GM18517 (cell line): ENCODE results near the gene ADSS1.
A peak's percentile ranks its signal among the peaks of the same experiment; 100 is the strongest.
"Not testable (repeated sequence)": the region's sequence is repeated elsewhere in the genome, so short reads cannot be mapped to it uniquely, and the experiment has no call there.

Experiments used
- ATAC-seq: cut with Tn5 transposase; IDR thresholded peaks from one replicate; pipeline ENCODE4 v1.9.1; 2021; ENCODE audit warnings: mild to moderate bottlenecking, moderate library complexity; ENCODE audit not compliant: unreplicated experiment

Gene ADSS1

GRCh38 chr14:104714066-104714465 is 10.0 kb upstream of the ADSS1 start:
- ATAC-seq: no peak

- ATAC-seq: no peak
Measured at GRCh38 chr14:104714681-104715080, 9.3 kb upstream of the ADSS1 start.

GRCh38 chr14:104715416-104715815 is 8.6 kb upstream of the ADSS1 start:
- ATAC-seq: no peak

- no peak for ATAC-seq
Measured at GRCh38 chr14:104715871-104716270, 8.2 kb upstream of the ADSS1 start.

- ATAC-seq: no peak
Measured at GRCh38 chr14:104717137-104717536, 6.9 kb upstream of the ADSS1 start.

GRCh38 chr14:104717646-104718045 is 6.4 kb upstream of the ADSS1 start:
- ATAC-seq: no peak

GRCh38 chr14:104718147-104718546 is 5.9 kb upstream of the ADSS1 start:
- no peak for ATAC-seq

- ATAC-seq: no peak
Measured at GRCh38 chr14:104718871-104719270, 5.2 kb upstream of the ADSS1 start.

GRCh38 chr14:104719343-104719742 is 4.7 kb upstream of the ADSS1 start:
- ATAC-seq: no peak

GRCh38 chr14:104721505-104722431 is 2.3 kb upstream of the ADSS1 start:
- ATAC-seq: no peak

- ATAC-seq: no peak
Measured at GRCh38 chr14:104722938-104723650, 935 bp upstream of the ADSS1 start.

GRCh38 chr14:104724407-104724980 is 465 bp downstream of the ADSS1 start:
- ATAC-seq: peak; percentile 23

- ATAC-seq: no peak
Measured at GRCh38 chr14:104724981-104725771, 1.1 kb downstream of the ADSS1 start.

GRCh38 chr14:104725772-104726548 is 1.9 kb downstream of the ADSS1 start:
- no peak for ATAC-seq

- ATAC-seq: no peak
Measured at GRCh38 chr14:104726600-104727451, 2.8 kb downstream of the ADSS1 start.

GRCh38 chr14:104728631-104729030 is 4.6 kb downstream of the ADSS1 start:
- no peak for ATAC-seq

- ATAC-seq: not testable (repeated sequence)
Measured at GRCh38 chr14:104729176-104729834, 5.3 kb downstream of the ADSS1 start.

GRCh38 chr14:104729835-104730181 is 5.8 kb downstream of the ADSS1 start:
- no peak for ATAC-seq

- ATAC-seq: no peak
Measured at GRCh38 chr14:104730487-104730886, 6.5 kb downstream of the ADSS1 start.
